Left lung (tissue), 10 donors: ENCODE results near the gene PAM16. TPM values are rescaled to one million over a fixed set of nuclear protein-coding genes. Genes with fewer than 3 reads are reported as not detected.

Source experiments
- ATAC-seq: fragments of 200-7000 bp; cut with Tn5 transposase; one replicate; pipeline ENCODE4 v1.9.1; 2020; ENCODE audit warnings: moderate library complexity
- DNase-seq, 4 donors: peaks; one replicate each; pipeline ENCODE4 v3.0.0-alpha.2; 2013 to 2020
- H3K27ac ChIP-seq, 2 donors: fragments of 200-600 bp; sonication (generic) in 1 of 2; one replicate each; pipeline versions ENCODE4 v1.5.0 to v1.8.0; 2020 to 2021
- H3K27me3 ChIP-seq, 2 donors: fragments of 200-600 bp; sonication (generic) in 1 of 2; one replicate each; pipeline versions ENCODE4 v1.5.0 to v1.8.0; 2020 to 2021
- H3K36me3 ChIP-seq, 2 donors: fragments of 200-600 bp; sonication (generic) in 1 of 2; one replicate each; pipeline versions ENCODE4 v1.5.0 to v1.8.0; 2020 to 2021
- H3K4me1 ChIP-seq, 2 donors: fragments of 200-600 bp; one replicate each; pipeline ENCODE4 v1.8.0; 2021
- H3K4me3 ChIP-seq, 2 donors: fragments of 200-600 bp; sonication (generic) in 1 of 2; one replicate each; pipeline versions ENCODE4 v1.5.0 to v1.8.0; 2020 to 2021; ENCODE audit warnings: mild to moderate bottlenecking in 1 of 2
- H3K9me3 ChIP-seq, 2 donors: fragments of 200-600 bp; sonication (generic) in 1 of 2; one replicate each; pipeline versions ENCODE4 v1.5.0 to v1.8.0; 2020 to 2021
- CTCF ChIP-seq, 2 donors: fragments of 200-600 bp; sonication (generic) in 1 of 2; IDR thresholded peaks; one replicate each; pipeline versions ENCODE4 v1.5.0 to v1.8.0; 2021; ENCODE audit warnings: antibody characterized with exemption in 2 of 2
- intact Hi-C, 2 donors: fragments of 100-400 bp; cut with DNase I; formaldehyde crosslinking; loops; one replicate each; pipeline versions ENCODE4 v1.11.2 to v1.14.2; 2022
- polyA plus RNA-seq, 6 donors: library from polyadenylated mRNA; unstranded; fragments of 120-200 nt; gene quantifications; one replicate each; pipeline ENCODE4 v1.2.1, GENCODE V29; 2013; ENCODE audit not compliant: insufficient read length in 6 of 6
- total RNA-seq, 2 donors: library from RNA; stranded (reverse); fragmentation: NEBNext Ultra II Directional; extraction: Animal tissue kit (Norgen Biotek cat#: 25700); gene quantifications; one replicate each; pipeline ENCODE4 v1.2.1, GENCODE V29; 2021
- donor health status: DM: no; HTN: yes; CAD: no.
- donor health status: DM: no; HTN: no; CAD: no.

Gene PAM16
- total and polyA plus RNA-seq, 8 donors = 19.1 to 44.6 (median 29.8) TPM

GRCh38 chr16:4293822-4294457 lies 57.2 kb downstream of the PAM16 start:
- ATAC-seq = peak; percentile 73
- DNase-seq = peak in 3 of 4 donors; percentile 65 to 92 (median 79)
- intact Hi-C loops = no loop called here
- Histone ChIP-seq H3K36me3 (no peaks in the 10 kb centered on the region), H3K27ac (peak overlapping the region; percentile 24 to 63), H3K4me3 (no peak overlapping the region), H3K9me3 (no peaks in the 10 kb centered on the region), H3K27me3 (peaks cover 0 to 12% of the 10 kb centered on the region in 2 donors), H3K4me1 (peaks cover 20 to 31% of the 10 kb centered on the region in 2 donors)
- TF ChIP-seq CTCF (IDR thresholded peaks at IDR 0.05) = no peak

DNA sequence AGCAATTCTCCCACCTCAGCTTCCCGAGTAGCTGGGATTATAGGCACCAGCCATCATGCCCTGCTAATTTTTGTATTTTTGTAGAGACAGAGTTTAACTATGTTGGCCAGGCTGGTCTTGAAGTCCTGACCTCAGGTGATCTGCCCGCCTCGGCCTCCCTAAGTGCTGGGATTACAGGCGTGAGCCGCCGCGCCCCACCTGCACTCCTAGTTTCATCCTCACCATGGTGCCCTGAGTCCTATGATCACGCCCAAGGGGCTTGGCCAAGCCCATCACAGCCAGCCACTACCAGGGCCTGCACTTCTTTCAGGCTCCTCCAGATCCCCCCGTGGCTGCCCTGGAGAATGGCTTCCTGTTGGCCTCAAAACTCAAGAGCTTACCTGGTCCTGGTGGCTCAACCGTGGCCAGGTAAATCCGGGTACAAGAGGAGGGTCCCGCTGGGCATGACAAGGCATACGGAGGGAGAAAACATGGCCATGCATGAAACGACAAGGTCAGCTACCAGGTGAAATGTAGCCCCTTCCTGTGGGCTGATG lies 57.9 kb downstream of the PAM16 start:
- intact Hi-C loops = no loop called here
- DNase-seq (no peak), ATAC-seq (no peak)
- H3K36me3 ChIP-seq = no peaks in the 10 kb centered on the region
- peaks cover 0 to 12% of the 10 kb centered on the region in 2 donors for H3K27me3 ChIP-seq
- no peak overlapping the region for H3K4me3 ChIP-seq
- H3K4me1 ChIP-seq = peaks cover 19 to 31% of the 10 kb centered on the region in 2 donors
- no peak overlapping the region for H3K27ac ChIP-seq
- TF ChIP-seq CTCF (IDR thresholded peaks at IDR 0.05) = no peak
- H3K9me3 ChIP-seq = no peaks in the 10 kb centered on the region

DNA sequence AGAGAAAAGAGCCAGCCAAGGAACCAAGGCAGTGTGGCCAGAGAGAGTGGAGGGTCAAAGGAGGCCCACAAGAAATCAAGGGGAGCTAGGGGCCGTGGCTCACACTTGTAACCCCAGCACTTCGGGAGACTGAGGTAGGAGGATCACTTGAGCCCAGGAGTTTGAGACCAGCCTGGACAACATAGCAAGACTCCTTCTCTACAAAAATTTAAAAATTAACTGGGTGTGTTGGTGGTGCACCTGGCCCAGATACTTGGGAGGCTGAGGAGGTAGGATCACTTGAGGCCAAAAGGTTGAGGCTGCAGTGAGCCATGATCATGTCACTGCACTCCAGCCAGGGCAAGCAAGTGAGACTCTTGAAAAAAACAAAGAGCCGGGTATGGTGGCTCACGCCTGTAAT lies 59.4 kb downstream of the PAM16 start:
- Histone ChIP-seq H3K36me3 (no peaks in the 10 kb centered on the region), H3K4me3 (no peak overlapping the region), H3K4me1 (peaks cover 21 to 38% of the 10 kb centered on the region in 2 donors), H3K27ac (no peak overlapping the region), H3K27me3 (peaks cover 0 to 12% of the 10 kb centered on the region in 2 donors), H3K9me3 (no peaks in the 10 kb centered on the region)
- ATAC-seq (no peak), DNase-seq (no peak)
- intact Hi-C loops = no loop called here
- no peak for TF ChIP-seq CTCF (IDR thresholded peaks at IDR 0.05)

Other genes with a start within 250 kb of the PAM16 start
- 10 to 100 TPM; 39.7 to 61.1 TPM for gene ADCY9, start 234.9 kb downstream of the PAM16 start, total RNA-seq
- gene ADCY9, start 234.9 kb downstream of the PAM16 start, polyA plus RNA-seq = 10 to 100 TPM in 4 of 6 donors, 1 to 10 TPM in 2; 9.8 to 14.9 (median 11.7) TPM
- gene SRL, start 109.2 kb downstream of the PAM16 start, total RNA-seq = 1 to 10 TPM in 1 of 2 donors, under 1 TPM in 1; 0.82 to 1.9 TPM
- 1 to 10 TPM; 5.1 to 6.5 (median 6.2) TPM for gene SRL, start 109.2 kb downstream of the PAM16 start, polyA plus RNA-seq
- gene TFAP4, start 78.3 kb downstream of the PAM16 start, total RNA-seq = 10 to 100 TPM in 1 of 2 donors, 1 to 10 TPM in 1; 6.4 to 12.8 TPM
- gene TFAP4, start 78.3 kb downstream of the PAM16 start, polyA plus RNA-seq = 10 to 100 TPM; 17.8 to 23.9 (median 21.8) TPM
- 10 to 100 TPM; 28.9 to 31.0 TPM for gene GLIS2, start 35.3 kb downstream of the PAM16 start, total RNA-seq
- 10 to 100 TPM; 17.2 to 29.0 (median 24.4) TPM for gene GLIS2, start 35.3 kb downstream of the PAM16 start, polyA plus RNA-seq
- gene VASN, start 20.5 kb upstream of the PAM16 start, total RNA-seq = 10 to 100 TPM; 24.5 to 28.3 TPM
- gene VASN, start 20.5 kb upstream of the PAM16 start, polyA plus RNA-seq = 10 to 100 TPM; 11.3 to 20.3 (median 15.2) TPM
- gene CORO7, start 65.3 kb upstream of the PAM16 start, total RNA-seq = 10 to 100 TPM; 36.3 to 81.7 TPM
- 10 to 100 TPM; 15.7 to 25.7 (median 18.9) TPM for gene CORO7, start 65.3 kb upstream of the PAM16 start, polyA plus RNA-seq
- gene DNAJA3, start 74.5 kb upstream of the PAM16 start, total RNA-seq = 10 to 100 TPM; 29.6 to 53.5 TPM
- gene DNAJA3, start 74.5 kb upstream of the PAM16 start, polyA plus RNA-seq = 10 to 100 TPM; 29.0 to 39.7 (median 35.6) TPM
- gene NMRAL1, start 123.3 kb upstream of the PAM16 start, total RNA-seq = 10 to 100 TPM; 31.4 to 36.5 TPM
- gene NMRAL1, start 123.3 kb upstream of the PAM16 start, polyA plus RNA-seq = 10 to 100 TPM; 37.2 to 50.0 (median 42.8) TPM
- gene HMOX2, start 125.1 kb upstream of the PAM16 start, total RNA-seq = 10 to 100 TPM; 50.8 to 51.5 TPM
- 10 to 100 TPM; 36.2 to 52.1 (median 38.2) TPM for gene HMOX2, start 125.1 kb upstream of the PAM16 start, polyA plus RNA-seq
- gene CDIP1, start 187.5 kb upstream of the PAM16 start, total RNA-seq = 10 to 100 TPM; 22.2 to 27.0 TPM
- gene CDIP1, start 187.5 kb upstream of the PAM16 start, polyA plus RNA-seq = 10 to 100 TPM; 18.1 to 26.0 (median 22.6) TPM
- under 1 TPM; 0.17 to 0.18 TPM for gene C16orf96, start 205.0 kb upstream of the PAM16 start, total RNA-seq
- under 1 TPM; 0.19 to 0.45 (median 0.38) TPM for gene C16orf96, start 205.0 kb upstream of the PAM16 start, polyA plus RNA-seq